Endodermal cell (in vitro differentiated cells): ENCODE results near the gene SEC22A. TPM values are rescaled to one million over a fixed set of nuclear protein-coding genes. Genes with fewer than 3 reads are reported as not detected.
A peak's percentile ranks its signal among the peaks of the same experiment; 100 is the strongest.

Source experiments
- DNase-seq: peaks from one replicate; pipeline ENCODE4 v3.0.0-alpha.2; 2017
- H3K27ac ChIP-seq: 2 replicates; pipeline ENCODE4 v1.5.1; 2013; ENCODE audit warnings: mild to moderate bottlenecking, low read depth, low read length, moderate library complexity
- H3K27me3 ChIP-seq: 2 replicates; pipeline ENCODE4 v1.6.1; 2013; ENCODE audit warnings: mild to moderate bottlenecking, low read length, moderate library complexity; ENCODE audit not compliant: insufficient read depth, control insufficient read depth, poor library complexity, severe bottlenecking
- H3K36me3 ChIP-seq: 2 replicates; pipeline ENCODE4 v1.7.0; 2013; ENCODE audit warnings: mild to moderate bottlenecking, low read length, moderate library complexity; ENCODE audit not compliant: control insufficient read depth, insufficient read depth
- H3K4me1 ChIP-seq: one replicate; pipeline ENCODE4 v1.7.0; 2013; ENCODE audit warnings: low read length; ENCODE audit not compliant: control insufficient read depth, insufficient read depth
- H3K4me3 ChIP-seq: 2 replicates; pipeline ENCODE4 v1.5.1; 2013; ENCODE audit warnings: mild to moderate bottlenecking, low read length, moderate library complexity
- H3K9ac ChIP-seq: 2 replicates; pipeline ENCODE4 v1.6.1; 2013; ENCODE audit warnings: mild to moderate bottlenecking, low read length, moderate library complexity; ENCODE audit not compliant: poor library complexity, severe bottlenecking; ENCODE audit errors: extremely low read depth
- H3K9me3 ChIP-seq: 2 replicates; pipeline ENCODE4 v1.6.1; 2013; ENCODE audit warnings: mild to moderate bottlenecking, low read length, moderate library complexity; ENCODE audit not compliant: control insufficient read depth
- H3K27ac Mint-ChIP-seq: 2 replicates; pipeline ENCODE4 v1.8.0; 2020; ENCODE audit warnings: mixed read lengths
- H3K27me3 Mint-ChIP-seq: 2 replicates; pipeline ENCODE4 v1.8.0; 2021; ENCODE audit warnings: mild to moderate bottlenecking, mixed read lengths; ENCODE audit not compliant: insufficient read depth
- H3K36me3 Mint-ChIP-seq: 2 replicates; pipeline ENCODE4 v1.8.0; 2020; ENCODE audit warnings: low read depth, mixed read lengths
- H3K4me1 Mint-ChIP-seq: 2 replicates; pipeline ENCODE4 v1.8.0; 2020; ENCODE audit warnings: mixed read lengths
- H3K4me3 Mint-ChIP-seq: 2 replicates; pipeline ENCODE4 v1.8.0; 2020; ENCODE audit warnings: mild to moderate bottlenecking, moderate library complexity, mixed read lengths
- H3K9me3 Mint-ChIP-seq: 2 replicates; pipeline ENCODE4 v1.8.0; 2020; ENCODE audit warnings: mild to moderate bottlenecking, mixed read lengths
- WGBS, 2 experiments: methylation state at CpG; one replicate each; pipeline versions ENCODE4 v1.1.5 to v1.1.7; 2013; ENCODE audit warnings: missing lambda C conversion rate in 2 of 2, mixed read lengths in 1 of 2; ENCODE audit not compliant: insufficient coverage in 1 of 2, insufficient read length in 1 of 2; 5-methylcytosine and 5-hydroxymethylcytosine counted together
- total RNA-seq, 2 donors: library from RNA; stranded (reverse); fragmentation: NEBNext Ultra II Directional in 1 of 2; extraction: Animal tissue kit (Norgen Biotek cat#: 25700) in 1 of 2; gene quantifications; 2 replicates in 1 of 2; 3 replicates in 1 of 2; pipeline ENCODE4 v1.2.1, GENCODE V29; 2021
- TF ChIP-seq, protein P1 (sequence below): fragments of 200-600 bp; sonication (generic); conservative IDR thresholded peaks from 2 replicates; pipeline ENCODE4 v1.5.0; 2021; ENCODE audit warnings: antibody characterized with exemption, mild to moderate bottlenecking

Gene SEC22A
- total RNA-seq, 2 donors from 2014 or later: 19.5 to 21.8 TPM

DNA sequence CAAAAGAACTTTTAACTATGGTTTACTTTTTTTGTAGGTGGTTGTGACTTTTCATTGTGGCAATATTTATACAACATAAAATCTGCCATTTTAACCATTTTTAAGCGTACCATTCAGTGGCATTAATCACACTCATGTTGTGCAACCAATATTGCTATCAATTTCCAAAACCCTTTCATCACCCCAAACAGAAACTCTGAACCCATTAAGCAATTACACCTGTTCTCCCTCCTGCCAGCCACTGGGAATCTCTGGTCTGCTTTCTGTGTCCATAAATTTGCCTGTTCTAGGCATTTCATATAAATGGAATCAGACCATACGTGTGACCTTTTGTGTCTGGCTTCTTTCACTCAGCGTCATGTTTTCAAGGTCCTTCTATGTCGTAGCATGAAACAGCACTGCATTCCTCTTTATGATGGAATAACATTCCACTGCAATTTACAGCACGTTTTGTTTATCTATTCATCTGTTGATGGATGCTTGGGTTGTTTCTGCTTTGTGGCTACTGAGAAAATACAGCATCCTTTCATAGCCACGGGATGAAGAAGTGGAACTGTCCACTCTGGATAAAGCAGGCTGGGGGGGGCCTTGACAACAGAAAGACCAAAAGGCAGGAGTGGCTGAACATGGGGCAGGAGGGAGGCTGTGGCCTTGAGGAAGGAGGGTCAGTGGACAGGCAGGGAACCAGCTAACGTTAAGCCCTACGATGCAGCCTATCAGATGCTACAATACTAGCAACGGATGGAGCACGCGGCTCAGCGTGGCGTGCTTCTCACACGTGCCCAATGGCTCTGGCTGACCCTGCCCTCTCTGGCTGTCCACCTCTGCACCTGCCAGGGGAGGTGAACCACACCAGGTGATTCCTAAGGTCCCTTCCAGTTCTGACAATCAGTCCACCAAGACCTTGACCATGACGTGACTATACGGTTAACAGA lies 110.9 kb downstream of the SEC22A start:
- DNase-seq: no peak
- Histone ChIP-seq H3K4me3 (no peak overlapping the region), H3K27me3 (no peaks in the 10 kb centered on the region), H3K4me1 (no peaks in the 10 kb centered on the region), H3K9ac (no peak overlapping the region), H3K9me3 (no peaks in the 10 kb centered on the region), H3K27ac (no peak overlapping the region), H3K36me3 (no peaks in the 10 kb centered on the region)
- Mint-ChIP-seq H3K27ac (no peak overlapping the region), H3K4me1 (peaks cover 47% of the 10 kb centered on the region), H3K4me3 (peak overlapping the region; percentile 52), H3K36me3 (peaks cover 2% of the 10 kb centered on the region), H3K27me3 (no peaks in the 10 kb centered on the region), H3K9me3 (no peaks in the 10 kb centered on the region)
- TF ChIP-seq, protein P1, sequence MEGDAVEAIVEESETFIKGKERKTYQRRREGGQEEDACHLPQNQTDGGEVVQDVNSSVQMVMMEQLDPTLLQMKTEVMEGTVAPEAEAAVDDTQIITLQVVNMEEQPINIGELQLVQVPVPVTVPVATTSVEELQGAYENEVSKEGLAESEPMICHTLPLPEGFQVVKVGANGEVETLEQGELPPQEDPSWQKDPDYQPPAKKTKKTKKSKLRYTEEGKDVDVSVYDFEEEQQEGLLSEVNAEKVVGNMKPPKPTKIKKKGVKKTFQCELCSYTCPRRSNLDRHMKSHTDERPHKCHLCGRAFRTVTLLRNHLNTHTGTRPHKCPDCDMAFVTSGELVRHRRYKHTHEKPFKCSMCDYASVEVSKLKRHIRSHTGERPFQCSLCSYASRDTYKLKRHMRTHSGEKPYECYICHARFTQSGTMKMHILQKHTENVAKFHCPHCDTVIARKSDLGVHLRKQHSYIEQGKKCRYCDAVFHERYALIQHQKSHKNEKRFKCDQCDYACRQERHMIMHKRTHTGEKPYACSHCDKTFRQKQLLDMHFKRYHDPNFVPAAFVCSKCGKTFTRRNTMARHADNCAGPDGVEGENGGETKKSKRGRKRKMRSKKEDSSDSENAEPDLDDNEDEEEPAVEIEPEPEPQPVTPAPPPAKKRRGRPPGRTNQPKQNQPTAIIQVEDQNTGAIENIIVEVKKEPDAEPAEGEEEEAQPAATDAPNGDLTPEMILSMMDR: no peak
- 91 to 93% methylated on average over 13 to 16 of the region's 16 CpGs for WGBS, 2 experiments

DNA sequence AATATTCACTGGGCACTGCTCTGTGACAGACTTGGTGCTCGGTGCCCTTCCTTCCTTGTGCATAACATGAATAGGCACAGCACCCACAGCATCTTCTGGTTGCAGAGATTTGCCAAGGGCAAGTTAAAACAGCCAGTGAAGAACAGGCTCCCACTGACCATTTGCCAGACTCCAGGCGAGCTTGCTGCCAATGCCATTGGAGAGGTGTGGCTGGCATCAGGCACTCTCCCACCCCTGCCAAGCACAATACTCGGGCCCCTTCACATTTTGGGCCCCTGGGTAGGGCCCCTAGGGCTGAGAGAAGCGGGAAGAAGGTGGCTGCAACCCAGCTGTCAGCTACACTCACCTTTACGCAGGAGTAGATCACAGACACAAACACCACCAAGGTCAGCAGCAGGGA lies 112.1 kb downstream of the SEC22A start:
- Histone ChIP-seq H3K9me3 (no peaks in the 10 kb centered on the region), H3K27ac (no peak overlapping the region), H3K27me3 (no peaks in the 10 kb centered on the region), H3K36me3 (no peaks in the 10 kb centered on the region), H3K4me3 (no peak overlapping the region), H3K4me1 (no peaks in the 10 kb centered on the region), H3K9ac (no peak overlapping the region)
- TF ChIP-seq, protein P1: no peak
- H3K4me3 Mint-ChIP-seq: peak overlapping the region; percentile 52
- H3K27me3 Mint-ChIP-seq: no peaks in the 10 kb centered on the region
- 87 to 88% methylated on average over 3 to 5 of the region's 5 CpGs for WGBS, 2 experiments
- no peaks in the 10 kb centered on the region for H3K36me3 Mint-ChIP-seq
- H3K4me1 Mint-ChIP-seq: peaks cover 47% of the 10 kb centered on the region
- peak overlapping the region; percentile 83 for H3K27ac Mint-ChIP-seq
- no peaks in the 10 kb centered on the region for H3K9me3 Mint-ChIP-seq
- no peak for DNase-seq

DNA sequence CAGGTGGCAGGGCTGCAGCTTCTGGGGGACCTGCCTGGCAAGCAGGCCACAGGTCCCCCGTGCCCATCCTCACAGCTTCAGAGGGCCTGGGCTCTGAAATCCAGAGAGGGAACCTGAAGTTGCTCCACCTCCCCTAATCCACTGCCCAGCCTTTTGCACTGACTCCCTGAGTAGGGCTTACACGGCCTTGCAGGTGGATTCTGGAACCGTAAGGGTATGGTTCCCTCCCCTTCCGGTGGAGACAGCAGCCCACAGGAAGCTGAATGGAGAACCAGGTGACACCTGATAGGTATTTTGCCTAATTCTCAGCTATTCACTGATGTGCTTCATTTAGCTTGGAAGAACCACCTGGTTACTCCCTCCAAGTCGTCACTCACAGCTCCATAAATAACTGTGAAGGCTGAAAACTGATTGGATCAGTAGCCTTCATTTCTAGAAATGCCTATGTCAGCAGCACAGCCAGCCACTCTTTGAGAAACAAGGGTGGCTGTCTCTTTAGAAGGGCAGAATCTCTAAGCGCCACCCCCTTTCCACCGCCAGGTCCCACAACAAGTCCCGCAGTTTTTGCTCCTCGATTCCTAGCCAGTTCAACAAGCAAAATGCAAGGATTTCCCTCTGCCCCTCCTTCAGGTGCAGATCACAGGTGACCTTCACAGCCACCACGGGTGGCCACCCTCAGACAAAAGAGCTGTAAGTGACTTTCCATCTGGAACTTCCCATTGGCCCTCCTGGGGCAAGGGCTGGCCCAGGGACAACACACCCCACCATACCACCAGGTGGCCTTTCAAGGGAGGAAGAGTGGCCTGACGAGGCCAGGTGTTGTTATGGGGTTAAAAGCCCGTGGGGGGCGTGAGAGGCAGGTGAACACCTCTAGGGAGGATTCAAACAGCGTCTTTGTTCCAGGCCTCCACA lies 112.9 kb downstream of the SEC22A start:
- no peak overlapping the region for H3K9ac ChIP-seq
- peak; percentile 99 for DNase-seq
- Mint-ChIP-seq H3K4me1 (peaks cover 51% of the 10 kb centered on the region), H3K27me3 (no peaks in the 10 kb centered on the region), H3K36me3 (no peaks in the 10 kb centered on the region), H3K27ac (peak overlapping the region; percentile 98), H3K4me3 (peak overlapping the region; percentile 52), H3K9me3 (no peaks in the 10 kb centered on the region)
- 25 to 35% methylated on average over 8 to 14 of the region's 14 CpGs for WGBS, 2 experiments
- H3K4me3 ChIP-seq: peak overlapping the region; percentile 59
- H3K36me3 ChIP-seq: no peaks in the 10 kb centered on the region
- TF ChIP-seq, protein P1: peak; percentile 77
- H3K4me1 ChIP-seq: no peaks in the 10 kb centered on the region
- no peaks in the 10 kb centered on the region for H3K27me3 ChIP-seq
- no peaks in the 10 kb centered on the region for H3K9me3 ChIP-seq
- H3K27ac ChIP-seq: no peak overlapping the region
